Measurements from ENCODE around the gene TFDP2. TPM values are rescaled to one million over a fixed set of nuclear protein-coding genes. Genes with fewer than 3 reads are reported as not detected.

TFDP2 gene
- total RNA-seq, 6 experiments from 2014 or later: 17.9 to 30.9 (median 24.1) TPM

DNA sequence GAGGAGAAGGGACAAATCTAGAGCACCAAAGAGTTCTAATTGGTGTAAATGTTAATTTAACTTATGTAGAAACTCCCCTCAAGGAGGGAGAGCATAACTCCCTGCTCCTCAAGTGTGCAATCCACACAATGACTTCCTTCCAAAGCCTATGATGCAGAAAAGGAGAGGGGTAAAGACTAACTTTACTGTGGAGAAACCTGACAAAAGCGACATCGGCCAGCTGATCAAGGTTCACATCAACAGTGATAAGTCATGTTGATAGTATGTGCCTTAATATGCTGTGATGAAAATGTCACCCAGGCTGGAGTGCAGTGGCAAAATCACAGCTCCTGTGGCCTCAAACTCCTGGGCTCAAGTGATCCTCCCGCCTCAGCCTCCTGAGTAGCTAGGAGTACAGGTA lies 76.5 kb downstream of the TFDP2 start:
- DNase-seq: no peak
- TF ChIP-seq, protein P1, sequence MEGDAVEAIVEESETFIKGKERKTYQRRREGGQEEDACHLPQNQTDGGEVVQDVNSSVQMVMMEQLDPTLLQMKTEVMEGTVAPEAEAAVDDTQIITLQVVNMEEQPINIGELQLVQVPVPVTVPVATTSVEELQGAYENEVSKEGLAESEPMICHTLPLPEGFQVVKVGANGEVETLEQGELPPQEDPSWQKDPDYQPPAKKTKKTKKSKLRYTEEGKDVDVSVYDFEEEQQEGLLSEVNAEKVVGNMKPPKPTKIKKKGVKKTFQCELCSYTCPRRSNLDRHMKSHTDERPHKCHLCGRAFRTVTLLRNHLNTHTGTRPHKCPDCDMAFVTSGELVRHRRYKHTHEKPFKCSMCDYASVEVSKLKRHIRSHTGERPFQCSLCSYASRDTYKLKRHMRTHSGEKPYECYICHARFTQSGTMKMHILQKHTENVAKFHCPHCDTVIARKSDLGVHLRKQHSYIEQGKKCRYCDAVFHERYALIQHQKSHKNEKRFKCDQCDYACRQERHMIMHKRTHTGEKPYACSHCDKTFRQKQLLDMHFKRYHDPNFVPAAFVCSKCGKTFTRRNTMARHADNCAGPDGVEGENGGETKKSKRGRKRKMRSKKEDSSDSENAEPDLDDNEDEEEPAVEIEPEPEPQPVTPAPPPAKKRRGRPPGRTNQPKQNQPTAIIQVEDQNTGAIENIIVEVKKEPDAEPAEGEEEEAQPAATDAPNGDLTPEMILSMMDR (IDR thresholded peaks at IDR 0.05): no peak
- no peak for TF ChIP-seq POLR2A (IDR thresholded peaks at IDR 0.05)

DNA sequence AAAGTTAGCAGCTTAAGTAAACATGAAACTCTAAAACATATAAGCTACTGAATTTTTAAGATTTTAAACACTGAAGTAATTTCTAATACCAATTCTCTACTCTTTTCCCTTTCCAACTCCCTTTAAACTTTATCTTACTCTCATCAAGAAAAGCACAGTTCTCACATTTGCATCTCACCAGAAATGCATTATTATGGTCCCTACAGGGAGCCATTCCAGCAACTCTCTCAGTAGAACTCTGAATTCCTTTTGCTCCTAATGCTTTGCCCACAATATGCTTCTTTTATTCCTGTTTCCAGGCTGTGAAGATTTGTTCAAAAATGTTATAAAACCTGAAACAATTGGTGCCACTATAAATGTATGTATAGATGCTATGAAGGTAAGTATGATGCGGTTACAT lies 83.4 kb downstream of the TFDP2 start:
- Histone ChIP-seq H3K36me3 (no peaks in the 10 kb centered on the region), H3K4me3 (no peak overlapping the region), H3K27me3 (no peaks in the 10 kb centered on the region), H3K9me3 (no peaks in the 10 kb centered on the region), H3K27ac (no peak overlapping the region), H3K4me1 (no peaks in the 10 kb centered on the region)
- DNase-seq: no peak
- ATAC-seq: no peak
- TF ChIP-seq, protein P1 (IDR thresholded peaks at IDR 0.05): no peak
- TF ChIP-seq POLR2A (IDR thresholded peaks at IDR 0.05): no peak
- WGBS (ENCODE audit: insufficient coverage, low coverage, low lambda C conversion rate, missing lambda C conversion rate): 94% methylated on average over 1 of the region's 1 CpG
- intact Hi-C loops (cut with DNase I): no loop called here

More for the DNA sequence above, 76.5 kb downstream of the TFDP2 start:
- no peaks in the 10 kb centered on the region for H3K36me3 ChIP-seq
- no peak for ATAC-seq
- H3K4me1 ChIP-seq: no peaks in the 10 kb centered on the region
- H3K9me3 ChIP-seq: no peaks in the 10 kb centered on the region
- no peak overlapping the region for H3K4me3 ChIP-seq
- WGBS (ENCODE audit: insufficient coverage, low coverage, low lambda C conversion rate, missing lambda C conversion rate): 94% methylated on average over 2 of the region's 3 CpGs
- H3K27ac ChIP-seq: no peak overlapping the region
- no peaks in the 10 kb centered on the region for H3K27me3 ChIP-seq
- intact Hi-C loops (cut with DNase I): no loop called here

DNA sequence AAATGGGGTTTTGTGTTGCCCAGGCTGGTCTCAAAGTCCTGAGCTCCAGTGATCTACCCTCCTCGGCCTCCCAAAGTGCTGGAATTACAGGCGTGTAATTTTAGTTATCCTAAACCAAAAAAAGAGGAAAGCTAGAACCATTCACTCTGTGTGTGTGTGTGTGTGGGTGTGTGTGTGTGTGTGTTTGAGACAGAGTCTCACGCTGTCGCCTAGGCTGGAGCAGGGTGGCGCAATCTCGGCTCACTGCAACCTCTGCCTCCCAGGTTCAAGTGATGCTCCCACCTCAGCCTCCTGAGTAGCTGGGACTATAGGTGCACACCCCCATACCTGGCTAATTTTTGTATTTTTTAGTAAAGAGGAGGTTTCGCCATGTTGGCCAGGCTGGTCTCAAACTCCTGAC lies 84.0 kb downstream of the TFDP2 start:
- Histone ChIP-seq H3K27me3 (no peaks in the 10 kb centered on the region), H3K9me3 (no peaks in the 10 kb centered on the region), H3K4me1 (no peaks in the 10 kb centered on the region), H3K27ac (no peak overlapping the region), H3K36me3 (no peaks in the 10 kb centered on the region), H3K4me3 (no peak overlapping the region)
- 100% methylated on average over 3 of the region's 7 CpGs for WGBS (ENCODE audit: insufficient coverage, low coverage, low lambda C conversion rate, missing lambda C conversion rate)
- ATAC-seq (no peak), DNase-seq (no peak)
- intact Hi-C loops (cut with DNase I): no loop called here
- no peak for TF ChIP-seq POLR2A (IDR thresholded peaks at IDR 0.05)
- TF ChIP-seq, protein P1 (IDR thresholded peaks at IDR 0.05): no peak

DNA sequence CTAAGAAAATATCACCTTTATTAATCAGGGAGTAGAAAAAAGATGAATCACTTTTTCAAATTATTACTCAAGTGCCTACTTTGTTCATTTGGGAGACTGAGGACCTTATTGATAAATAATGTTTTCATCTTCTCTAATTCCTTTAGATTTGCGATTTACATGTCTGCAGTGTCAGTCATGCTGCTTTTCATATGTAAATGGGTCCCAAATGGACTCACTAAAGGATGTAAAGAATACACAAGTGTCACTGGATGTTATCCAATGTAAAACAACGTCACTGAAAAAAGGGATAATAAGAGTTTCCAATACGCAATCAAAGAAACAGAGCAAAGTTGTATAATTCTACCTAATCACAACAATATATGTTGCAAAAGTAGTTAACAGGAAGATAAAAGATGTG lies 84.9 kb downstream of the TFDP2 start:
- TF ChIP-seq, protein P1 (IDR thresholded peaks at IDR 0.05): no peak
- TF ChIP-seq POLR2A (IDR thresholded peaks at IDR 0.05): no peak
- H3K9me3 ChIP-seq: no peaks in the 10 kb centered on the region
- 94% methylated on average over 3 of the region's 3 CpGs for WGBS (ENCODE audit: insufficient coverage, low coverage, low lambda C conversion rate, missing lambda C conversion rate)
- no peaks in the 10 kb centered on the region for H3K27me3 ChIP-seq
- no peaks in the 10 kb centered on the region for H3K36me3 ChIP-seq
- no peak for DNase-seq
- no peak overlapping the region for H3K27ac ChIP-seq
- ATAC-seq: no peak
- intact Hi-C loops (cut with DNase I): no loop called here
- H3K4me3 ChIP-seq: no peak overlapping the region
- H3K4me1 ChIP-seq: no peaks in the 10 kb centered on the region

DNA sequence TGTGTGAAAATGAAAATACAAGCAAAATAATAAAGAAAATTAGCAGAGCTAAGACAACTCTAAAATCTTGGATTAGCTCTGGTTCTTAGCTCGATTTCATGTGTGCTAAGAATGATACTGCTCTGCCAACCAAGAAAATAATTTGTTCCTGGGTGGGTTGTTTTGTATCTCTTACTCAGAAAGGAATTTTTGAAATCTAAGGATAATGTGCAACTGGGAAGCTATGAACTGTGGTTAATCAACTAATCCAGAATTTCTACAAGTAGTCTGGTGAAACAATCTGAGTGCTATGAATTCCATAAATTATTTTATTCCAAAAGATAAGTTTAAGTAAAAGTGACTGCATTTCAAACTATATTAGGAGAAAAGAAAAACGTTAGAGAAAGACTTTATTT lies 92.0 kb downstream of the TFDP2 start:
- WGBS (ENCODE audit: insufficient coverage, low coverage, low lambda C conversion rate, missing lambda C conversion rate): 83% methylated on average over 2 of the region's 2 CpGs
- no peak overlapping the region for H3K27ac ChIP-seq
- no peaks in the 10 kb centered on the region for H3K36me3 ChIP-seq
- intact Hi-C loops (cut with DNase I): no loop called here
- ATAC-seq (no peak), DNase-seq (no peak)
- TF ChIP-seq, protein P1 (IDR thresholded peaks at IDR 0.05): no peak
- no peak for TF ChIP-seq POLR2A (IDR thresholded peaks at IDR 0.05)
- no peaks in the 10 kb centered on the region for H3K27me3 ChIP-seq
- no peaks in the 10 kb centered on the region for H3K9me3 ChIP-seq
- H3K4me3 ChIP-seq: no peak overlapping the region
- no peaks in the 10 kb centered on the region for H3K4me1 ChIP-seq
